HPDE6-E6E7 (cell line): ENCODE data around the gene STAT3.
"Not testable (repeated sequence)": the region's sequence is repeated elsewhere in the genome, so short reads cannot be mapped to it uniquely, and the experiment has no call there.

Source experiments
- DNase-seq: peaks from one replicate; pipeline ENCODE4 v3.0.0; 2011; ENCODE audit warnings: missing footprints; ENCODE audit errors: extremely low spot score

STAT3 gene

GRCh38 chr17:42386777-42387657 is 1.2 kb downstream of the STAT3 start:
- no peak for DNase-seq

- no peak for DNase-seq
These were observed 6.3 kb downstream of the STAT3 start for GRCh38 chr17:42381898-42382297.

GRCh38 chr17:42380935-42381334 is 7.3 kb downstream of the STAT3 start:
- no peak for DNase-seq

- no peak for DNase-seq
These were observed 9.2 kb downstream of the STAT3 start for GRCh38 chr17:42378959-42379594.

GRCh38 chr17:42378359-42378958 is 9.8 kb downstream of the STAT3 start:
- DNase-seq: no peak

GRCh38 chr17:42373896-42374295 is 14.3 kb downstream of the STAT3 start:
- no peak for DNase-seq

GRCh38 chr17:42372142-42372541 is 16.1 kb downstream of the STAT3 start:
- DNase-seq: no peak

- DNase-seq: not testable (repeated sequence)
These were observed 19.3 kb downstream of the STAT3 start for GRCh38 chr17:42368797-42369561.

GRCh38 chr17:42368310-42368709 is 19.9 kb downstream of the STAT3 start:
- not testable (repeated sequence) for DNase-seq

GRCh38 chr17:42366176-42367023 is 21.8 kb downstream of the STAT3 start:
- not testable (repeated sequence) for DNase-seq

GRCh38 chr17:42365136-42365535 is 23.1 kb downstream of the STAT3 start:
- no peak for DNase-seq

GRCh38 chr17:42363767-42364585 is 24.3 kb downstream of the STAT3 start:
- no peak for DNase-seq

- no peak for DNase-seq
These were observed 25.0 kb downstream of the STAT3 start for GRCh38 chr17:42363231-42363630.

GRCh38 chr17:42362245-42362961 is 25.8 kb downstream of the STAT3 start:
- DNase-seq: no peak

GRCh38 chr17:42361781-42362186 is 26.5 kb downstream of the STAT3 start:
- no peak for DNase-seq

GRCh38 chr17:42360388-42360787 is 27.9 kb downstream of the STAT3 start:
- DNase-seq: not testable (repeated sequence)

GRCh38 chr17:42359133-42359532 is 29.1 kb downstream of the STAT3 start:
- DNase-seq: no peak

GRCh38 chr17:42358434-42358833 is 29.8 kb downstream of the STAT3 start:
- DNase-seq: no peak
